CD4-positive, CD25-positive, alpha-beta regulatory T cell (primary cell): Measurements from ENCODE around the gene NPM1. TPM values are rescaled to one million over a fixed set of nuclear protein-coding genes. Genes with fewer than 3 reads are reported as not detected.

ENCODE experiments used
- ATAC-seq, 2 donors: fragments of 150-1000 bp; cut with Tn5 transposase; one replicate each; pipeline ENCODE4 v1.10.0; 2021; ENCODE audit warnings: low read depth in 2 of 2, moderate number of reproducible peaks in 2 of 2, moderate library complexity in 1 of 2
- DNase-seq, 3 donors: peaks; one replicate each; pipeline versions ENCODE4 v3.0.0 to v3.0.0-alpha.2; 2012 to 2022; ENCODE audit warnings: mixed read lengths in 1 of 3
- H3K27ac ChIP-seq: one replicate; pipeline ENCODE4 v1.7.0; 2013; ENCODE audit warnings: mild to moderate bottlenecking, low read length; ENCODE audit not compliant: insufficient read depth, poor library complexity, severe bottlenecking
- H3K27me3 ChIP-seq: one replicate; pipeline ENCODE4 v1.7.0; 2013; ENCODE audit warnings: low read length; ENCODE audit not compliant: control insufficient read depth, insufficient read depth
- H3K36me3 ChIP-seq: one replicate; pipeline ENCODE4 v1.7.0; 2013; ENCODE audit warnings: mild to moderate bottlenecking, low read length, moderate library complexity; ENCODE audit not compliant: control insufficient read depth, insufficient read depth
- H3K4me1 ChIP-seq: 2 replicates; pipeline ENCODE4 v1.7.0; 2013; ENCODE audit warnings: mild to moderate bottlenecking, low read length; ENCODE audit not compliant: insufficient read depth, control insufficient read depth, poor library complexity, severe bottlenecking
- H3K4me3 ChIP-seq: one replicate; pipeline ENCODE4 v1.7.0; 2013; ENCODE audit warnings: low read depth, mild to moderate bottlenecking, low read length, moderate library complexity
- H3K9me3 ChIP-seq, 2 experiments: 1 replicate in 1 of 2; 2 replicates in 1 of 2; pipeline ENCODE4 v1.7.0; 2013; ENCODE audit warnings: low read length in 2 of 2, mild to moderate bottlenecking in 1 of 2, moderate library complexity in 1 of 2; ENCODE audit not compliant: control insufficient read depth in 2 of 2
- H3K27ac Mint-ChIP-seq, 3 donors: one replicate each; pipeline ENCODE4 v1.8.0; 2020 to 2022; ENCODE audit warnings: mild to moderate bottlenecking in 3 of 3, mixed read lengths in 3 of 3, moderate library complexity in 2 of 3
- H3K27me3 Mint-ChIP-seq: one replicate; pipeline ENCODE4 v1.8.0; 2022; ENCODE audit warnings: mild to moderate bottlenecking, mixed read lengths
- H3K36me3 Mint-ChIP-seq: one replicate; pipeline ENCODE4 v1.8.0; 2020; ENCODE audit warnings: mixed read lengths
- H3K4me1 Mint-ChIP-seq, 4 donors: one replicate each; pipeline ENCODE4 v1.8.0; 2020 to 2022; ENCODE audit warnings: mixed read lengths in 4 of 4, mild to moderate bottlenecking in 1 of 4
- H3K4me3 Mint-ChIP-seq, 4 donors: one replicate each; pipeline ENCODE4 v1.8.0; 2020 to 2022; ENCODE audit warnings: mild to moderate bottlenecking in 4 of 4, mixed read lengths in 4 of 4, moderate library complexity in 3 of 4
- H3K9me3 Mint-ChIP-seq, 7 donors: one replicate each; pipeline ENCODE4 v1.8.0; 2020 to 2022; ENCODE audit warnings: mixed read lengths in 7 of 7, mild to moderate bottlenecking in 3 of 7, moderate library complexity in 2 of 7
- polyA plus RNA-seq, 4 donors: library from polyadenylated mRNA; unstranded; fragments of 300-500 nt; fragmentation: Illumina TruSeq; gene quantifications; one replicate each; pipeline ENCODE4 v1.2.3, GENCODE V29; 2021
- total RNA-seq: library from RNA; stranded (reverse); gene quantifications from one replicate; pipeline ENCODE4 v1.2.3, GENCODE V29; 2022

The NPM1 gene
- total and polyA plus RNA-seq, 5 donors from 2014 or later = 624 to 813 (median 766) TPM

DNA sequence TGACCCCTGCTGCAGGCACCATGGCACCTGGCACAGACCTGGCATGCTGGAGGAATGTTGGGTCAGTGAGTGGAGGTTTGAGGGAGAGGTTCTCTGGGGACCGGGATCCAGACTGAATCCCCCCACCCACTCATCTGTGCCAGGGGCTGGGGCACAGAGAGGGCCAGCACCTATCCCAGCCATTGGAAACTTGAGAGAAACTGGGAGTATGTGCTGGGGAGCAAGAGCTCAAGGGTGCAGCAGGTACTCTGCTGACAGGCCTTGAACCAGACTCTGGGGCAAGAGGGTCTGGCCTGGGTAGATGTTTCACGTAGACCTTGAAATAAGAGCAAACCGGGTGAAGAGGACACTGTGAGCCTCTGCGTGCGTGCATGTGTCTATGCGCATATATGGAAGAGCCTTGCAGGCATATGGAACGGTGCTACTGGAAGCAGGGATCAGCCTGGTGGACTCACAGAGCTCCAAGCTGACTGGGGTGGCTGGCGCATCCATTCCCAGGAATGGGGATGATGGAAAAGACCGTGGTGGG is 40.6 kb downstream of the NPM1 start:
- Histone ChIP-seq H3K4me1 (no peaks in the 10 kb centered on the region), H3K36me3 (no peaks in the 10 kb centered on the region), H3K4me3 (no peak overlapping the region), H3K27ac (no peak overlapping the region), H3K27me3 (no peaks in the 10 kb centered on the region), H3K9me3 (no peaks in the 10 kb centered on the region)
- Mint-ChIP-seq H3K27ac (no peak overlapping the region), H3K9me3 (no peaks in the 10 kb centered on the region), H3K4me1 (no peaks in the 10 kb centered on the region), H3K36me3 (no peaks in the 10 kb centered on the region), H3K4me3 (no peak overlapping the region), H3K27me3 (peaks cover 19% of the 10 kb centered on the region)
- DNase-seq = no peak
- ATAC-seq = no peak

DNA sequence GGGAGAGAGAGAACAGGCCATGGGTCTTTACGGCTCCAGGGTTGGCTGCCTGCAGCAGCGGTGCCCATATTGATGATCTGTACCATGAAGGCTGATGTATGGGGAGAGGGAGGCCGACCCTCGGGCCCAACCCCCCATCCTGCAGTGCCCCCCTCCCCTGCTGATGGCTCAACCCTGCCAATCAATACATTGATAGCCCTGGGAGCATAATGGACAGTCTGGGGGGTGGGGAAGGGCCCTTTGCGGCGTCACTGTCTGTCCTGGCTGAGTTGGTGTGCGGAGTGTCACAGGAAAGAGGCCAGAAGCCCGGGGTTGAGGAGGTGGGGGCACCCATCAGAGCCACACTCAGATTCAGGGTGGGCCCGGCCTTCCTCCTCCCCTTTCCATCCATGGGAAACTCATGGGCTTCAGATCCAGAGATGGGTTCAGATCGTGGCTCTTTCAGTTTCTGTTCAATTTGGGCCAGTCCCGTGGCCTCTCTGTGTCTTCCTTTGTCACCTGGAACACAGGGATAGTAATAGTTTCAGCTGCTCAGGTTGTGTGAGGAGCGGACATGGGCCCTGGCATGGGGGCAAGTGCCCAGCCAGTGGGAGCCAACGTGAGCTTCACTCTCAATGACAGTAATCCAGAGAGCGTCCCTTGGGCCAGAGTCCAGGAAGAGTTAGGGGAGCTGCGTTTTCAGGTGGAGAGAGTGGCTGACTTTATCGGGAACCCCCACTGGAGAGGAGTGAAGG is 41.3 kb downstream of the NPM1 start:
- ATAC-seq (no peak), DNase-seq (no peak)
- peak overlapping the region in 1 of 3 donors; percentile 37 for H3K27ac Mint-ChIP-seq
- no peak overlapping the region for H3K27ac ChIP-seq
- no peaks in the 10 kb centered on the region for H3K9me3 ChIP-seq
- no peaks in the 10 kb centered on the region for H3K27me3 ChIP-seq
- no peaks in the 10 kb centered on the region for H3K9me3 Mint-ChIP-seq
- H3K27me3 Mint-ChIP-seq = peaks cover 13% of the 10 kb centered on the region
- no peaks in the 10 kb centered on the region for H3K36me3 Mint-ChIP-seq
- no peaks in the 10 kb centered on the region for H3K36me3 ChIP-seq
- no peak overlapping the region for H3K4me3 ChIP-seq
- no peak overlapping the region for H3K4me3 Mint-ChIP-seq
- H3K4me1 Mint-ChIP-seq = no peaks in the 10 kb centered on the region
- H3K4me1 ChIP-seq = no peaks in the 10 kb centered on the region

GRCh38 chr5:171429543-171429910 is 41.9 kb downstream of the NPM1 start:
- Mint-ChIP-seq H3K4me3 (no peak overlapping the region), H3K4me1 (no peaks in the 10 kb centered on the region), H3K27ac (no peak overlapping the region), H3K9me3 (no peaks in the 10 kb centered on the region), H3K27me3 (peaks cover 10% of the 10 kb centered on the region), H3K36me3 (no peaks in the 10 kb centered on the region)
- DNase-seq = no peak
- H3K9me3 ChIP-seq = no peaks in the 10 kb centered on the region
- no peak for ATAC-seq
- H3K27me3 ChIP-seq = no peaks in the 10 kb centered on the region
- no peak overlapping the region for H3K27ac ChIP-seq
- no peaks in the 10 kb centered on the region for H3K36me3 ChIP-seq
- H3K4me1 ChIP-seq = no peaks in the 10 kb centered on the region
- no peak overlapping the region for H3K4me3 ChIP-seq

GRCh38 chr5:171431251-171431777 is 43.7 kb downstream of the NPM1 start:
- Histone ChIP-seq H3K4me1 (no peaks in the 10 kb centered on the region), H3K36me3 (no peaks in the 10 kb centered on the region), H3K27ac (no peak overlapping the region), H3K27me3 (no peaks in the 10 kb centered on the region), H3K4me3 (no peak overlapping the region), H3K9me3 (no peaks in the 10 kb centered on the region)
- Mint-ChIP-seq H3K4me1 (no peaks in the 10 kb centered on the region), H3K36me3 (no peaks in the 10 kb centered on the region), H3K27ac (no peak overlapping the region), H3K9me3 (no peaks in the 10 kb centered on the region), H3K4me3 (no peak overlapping the region), H3K27me3 (peaks cover 10% of the 10 kb centered on the region)
- no peak for DNase-seq
- no peak for ATAC-seq

DNA sequence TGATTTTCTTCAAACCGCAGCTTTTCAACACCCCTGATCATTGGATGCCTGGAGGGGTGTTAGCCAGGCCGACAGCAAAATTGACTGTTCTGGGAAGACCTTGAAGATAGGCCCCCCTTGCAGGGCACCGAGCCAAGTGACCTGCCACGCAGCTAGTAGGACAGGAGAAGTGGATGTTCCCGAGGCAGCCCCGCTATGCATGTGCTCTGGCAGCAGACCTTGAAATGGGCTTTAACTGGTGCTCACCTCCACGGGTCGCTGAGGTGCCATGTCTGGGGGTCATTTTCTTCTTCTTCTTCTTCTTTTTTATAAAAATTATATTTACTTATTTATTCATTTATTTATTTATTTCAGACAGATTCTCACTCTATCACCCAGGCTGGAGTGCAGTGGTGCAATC is 44.4 kb downstream of the NPM1 start:
- no peaks in the 10 kb centered on the region for H3K27me3 ChIP-seq
- H3K27ac ChIP-seq = no peak overlapping the region
- ATAC-seq = no peak
- no peaks in the 10 kb centered on the region for H3K36me3 Mint-ChIP-seq
- H3K9me3 Mint-ChIP-seq = no peaks in the 10 kb centered on the region
- H3K27ac Mint-ChIP-seq = no peak overlapping the region
- H3K9me3 ChIP-seq = no peaks in the 10 kb centered on the region
- H3K4me3 Mint-ChIP-seq = no peak overlapping the region
- H3K27me3 Mint-ChIP-seq = peaks cover 10% of the 10 kb centered on the region
- H3K36me3 ChIP-seq = no peaks in the 10 kb centered on the region
- no peaks in the 10 kb centered on the region for H3K4me1 ChIP-seq
- no peaks in the 10 kb centered on the region for H3K4me1 Mint-ChIP-seq
- DNase-seq = no peak
- no peak overlapping the region for H3K4me3 ChIP-seq

DNA sequence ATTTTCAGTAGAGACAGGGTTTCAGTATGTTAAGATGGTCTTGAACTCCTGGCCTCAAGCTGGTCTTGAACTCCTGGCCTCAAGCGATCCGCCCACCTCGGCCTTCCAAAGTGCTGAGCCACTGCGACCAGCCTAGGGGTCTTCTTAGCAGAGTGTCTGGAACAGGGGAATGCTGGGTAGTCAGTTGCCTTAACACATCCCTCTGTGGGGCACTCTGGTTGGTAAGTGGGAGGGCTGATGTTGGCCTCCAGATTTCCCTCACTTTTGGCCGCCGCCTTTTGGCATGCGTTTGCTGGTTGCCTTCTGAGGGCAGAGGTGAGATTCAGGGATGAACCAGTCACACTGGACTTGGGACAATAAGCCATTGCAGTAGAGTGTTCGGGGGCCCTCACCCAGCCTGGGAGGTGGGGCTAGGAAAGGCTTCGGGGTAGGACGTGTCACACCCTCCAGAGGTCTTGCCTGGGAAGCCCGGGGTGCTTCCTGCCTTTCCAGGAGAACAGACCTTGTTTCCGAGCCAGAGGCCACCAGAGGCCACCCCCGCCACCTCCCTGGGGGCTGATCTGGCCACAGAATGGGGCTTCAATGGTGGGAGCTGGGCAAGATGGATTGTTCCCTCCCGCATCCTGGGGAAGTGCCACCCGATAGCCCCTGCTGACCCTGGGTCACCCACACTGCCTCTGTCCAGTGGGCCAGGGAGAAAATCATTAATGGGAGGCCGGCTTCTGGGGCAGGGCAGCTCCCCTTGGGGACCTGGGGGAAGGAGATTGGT is 45.1 kb downstream of the NPM1 start:
- no peak overlapping the region for H3K27ac ChIP-seq
- no peak overlapping the region for H3K4me3 ChIP-seq
- DNase-seq (no peak), ATAC-seq (no peak)
- no peaks in the 10 kb centered on the region for H3K4me1 ChIP-seq
- H3K9me3 Mint-ChIP-seq = no peaks in the 10 kb centered on the region
- peaks cover 10% of the 10 kb centered on the region for H3K27me3 Mint-ChIP-seq
- H3K36me3 ChIP-seq = no peaks in the 10 kb centered on the region
- no peaks in the 10 kb centered on the region for H3K4me1 Mint-ChIP-seq
- no peak overlapping the region for H3K4me3 Mint-ChIP-seq
- no peaks in the 10 kb centered on the region for H3K27me3 ChIP-seq
- no peaks in the 10 kb centered on the region for H3K36me3 Mint-ChIP-seq
- H3K9me3 ChIP-seq = no peaks in the 10 kb centered on the region
- H3K27ac Mint-ChIP-seq = no peak overlapping the region

- H3K27me3 ChIP-seq = no peaks in the 10 kb centered on the region
- no peaks in the 10 kb centered on the region for H3K9me3 ChIP-seq
- DNase-seq = no peak
- H3K4me3 ChIP-seq = no peak overlapping the region
- H3K4me1 ChIP-seq = no peaks in the 10 kb centered on the region
- ATAC-seq = no peak
- H3K9me3 Mint-ChIP-seq = no peaks in the 10 kb centered on the region
- no peak overlapping the region for H3K27ac ChIP-seq
- H3K4me3 Mint-ChIP-seq = no peak overlapping the region
- H3K27me3 Mint-ChIP-seq = peaks cover 7% of the 10 kb centered on the region
- no peaks in the 10 kb centered on the region for H3K36me3 Mint-ChIP-seq
- no peaks in the 10 kb centered on the region for H3K4me1 Mint-ChIP-seq
- no peak overlapping the region for H3K27ac Mint-ChIP-seq
- no peaks in the 10 kb centered on the region for H3K36me3 ChIP-seq
Observed at GRCh38 chr5:171433352-171433698, 45.7 kb downstream of the NPM1 start.
